Measurements from ENCODE around the gene CD3E.

GRCh38 chr11:118283037-118283636 lies 21.4 kb upstream of the CD3E start:
- TF ChIP-seq CTCF (IDR thresholded peaks at IDR 0.05) (no peak), POLR2A (IDR thresholded peaks at IDR 0.05) (no peak)

Data from heart left ventricle (tissue), 13 donors.